HepG2 (cell line): ENCODE measurements around the gene PRXL2B.

Experiments
- BRCA1 ChIP-seq: sonication (generic); formaldehyde crosslinking; IDR thresholded peaks from 2 replicates; pipeline ENCODE4 v1.4.0; 2020; ENCODE audit warnings: missing genetic modification reagents
- BRD4 ChIP-seq: sonication (generic); formaldehyde crosslinking; IDR thresholded peaks from 2 replicates; pipeline ENCODE4 v1.4.0; 2020; ENCODE audit warnings: missing genetic modification reagents
- BRF2 ChIP-seq: sonication (generic); formaldehyde crosslinking; IDR thresholded peaks from 2 replicates; pipeline ENCODE4 v1.8.1; 2022; ENCODE audit warnings: mild to moderate bottlenecking, missing genetic modification reagents
- CTCF ChIP-seq: sonication (generic); formaldehyde crosslinking; IDR thresholded peaks from 2 replicates; pipeline ENCODE4 v1.5.0; 2020; ENCODE audit warnings: mild to moderate bottlenecking, missing genetic modification reagents, moderate library complexity
- HDAC2 ChIP-seq: sonication (generic); formaldehyde crosslinking; IDR thresholded peaks from 2 replicates; pipeline ENCODE4 v1.4.0; 2020; ENCODE audit warnings: missing genetic modification reagents
- HINFP ChIP-seq: sonication (generic); formaldehyde crosslinking; IDR thresholded peaks from 2 replicates; pipeline ENCODE4 v1.4.0; 2020; ENCODE audit warnings: low read depth, mild to moderate bottlenecking, missing genetic modification reagents
- IKZF1 ChIP-seq: fragments of 450-650 bp; IDR thresholded peaks from 2 replicates; pipeline ENCODE4 v1.7.1; 2016
- MXI1 ChIP-seq: IDR thresholded peaks from 3 replicates; pipeline ENCODE4 v1.6.1; 2012; ENCODE audit warnings: low read depth, low read length, inconsistent platforms, borderline replicate concordance
- MYC ChIP-seq: sonication (generic); formaldehyde crosslinking; IDR thresholded peaks from 2 replicates; pipeline ENCODE4 v1.9.0; 2021; ENCODE audit warnings: missing genetic modification reagents, borderline replicate concordance
- NFE2L2 ChIP-seq: fragments of 150-350 bp; IDR thresholded peaks from 2 replicates; pipeline ENCODE4 v1.6.1; 2014; ENCODE audit warnings: low read length
- RBFOX2 ChIP-seq: fragments of 200-400 bp; formaldehyde crosslinking; IDR thresholded peaks from 2 replicates; pipeline ENCODE4 v1.6.1; 2017; ENCODE audit warnings: low read depth, mild to moderate bottlenecking, low read length
- TCF7L2 ChIP-seq: IDR thresholded peaks from 2 replicates; pipeline ENCODE4 v1.6.1; 2011; ENCODE audit warnings: mild to moderate bottlenecking, low read depth, low read length, moderate library complexity
- TOPORS ChIP-seq: sonication (generic); formaldehyde crosslinking; IDR thresholded peaks from 2 replicates; pipeline ENCODE4 v1.8.0; 2023; ENCODE audit warnings: mild to moderate bottlenecking, missing genetic modification reagents
- ZNF367 ChIP-seq: sonication (generic); formaldehyde crosslinking; IDR thresholded peaks from 2 replicates; pipeline ENCODE4 v1.4.0; 2020; ENCODE audit warnings: missing genetic modification reagents, borderline replicate concordance

- no peak for TF ChIP-seq BRF2
- TF ChIP-seq MXI1 = no peak
- no peak for TF ChIP-seq HINFP (CRISPR knock-in tag)
- TF ChIP-seq CTCF (CRISPR knock-in tag) = no peak
- no peak for TF ChIP-seq TOPORS
- TF ChIP-seq RBFOX2 = no peak
- no peak for TF ChIP-seq TCF7L2
- TF ChIP-seq IKZF1 = no peak
- no peak for TF ChIP-seq BRD4 (CRISPR knock-in tag)
- TF ChIP-seq NFE2L2 = no peak
- TF ChIP-seq MYC (CRISPR knock-in tag) = no peak
- TF ChIP-seq HDAC2 (CRISPR knock-in tag) = no peak
- no peak for TF ChIP-seq BRCA1 (CRISPR knock-in tag)
- no peak for TF ChIP-seq ZNF367 (CRISPR knock-in tag)
Measured at GRCh38 chr1:2592672-2593071, 6.1 kb downstream of the PRXL2B start.
